PC-3 (cell line): Measurements from ENCODE around the gene CGB2. TPM values are rescaled to one million over a fixed set of nuclear protein-coding genes. Genes with fewer than 3 reads are reported as not detected.
"Not testable (repeated sequence)": the region's sequence is repeated elsewhere in the genome, so short reads cannot be mapped to it uniquely, and the experiment has no call there.

Experiments used
- ATAC-seq: fragments of 200-7000 bp; cut with Tn5 transposase; 2 replicates; pipeline ENCODE4 v1.9.1; 2020; ENCODE audit warnings: mild to moderate bottlenecking, moderate library complexity
- BruUV-seq: library from RNA; stranded (reverse); fragments of 400-500 nt; replicated peaks from 2 replicates; lab custom pipeline; 2021; lab: Mats Ljungman, UMichigan
- CTCF ChIA-PET: fragments of 300-600 bp; sonication (Branson Sonifier 250); formaldehyde crosslinking; loops from one replicate; lab custom pipeline; 2022; ENCODE audit warnings: antibody characterized with exemption; lab: Charles Lee
- POLR2A ChIA-PET: fragments of 300-600 bp; sonication (Branson Sonifier 250); formaldehyde crosslinking; loops from one replicate; lab custom pipeline; 2022; ENCODE audit warnings: antibody characterized with exemption; ENCODE audit not compliant: unreplicated experiment; lab: Charles Lee
- DNase-seq: peaks from one replicate; pipeline ENCODE4 v3.0.0-alpha.2; 2015
- H2AFZ ChIP-seq: fragments of 300-600 bp; sonication (generic); 2 replicates; pipeline ENCODE4 v1.6.0; 2016; ENCODE audit warnings: antibody characterized with exemption, low read length
- H3F3A ChIP-seq: fragments of 300-600 bp; sonication (generic); one replicate; pipeline ENCODE4 v1.6.0; 2017; ENCODE audit warnings: antibody characterized with exemption, low read length, control low read depth, mild to moderate bottlenecking; ENCODE audit not compliant: unreplicated experiment
- H3K27ac ChIP-seq: fragments of 300-600 bp; sonication (generic); 2 replicates; pipeline ENCODE4 v1.5.1; 2016; ENCODE audit warnings: mild to moderate bottlenecking, low read length
- H3K27me3 ChIP-seq: fragments of 300-600 bp; sonication (generic); 2 replicates; pipeline ENCODE4 v1.6.1; 2016; ENCODE audit warnings: low read length, mixed read lengths
- H3K36me3 ChIP-seq: fragments of 300-600 bp; sonication (generic); 2 replicates; pipeline ENCODE4 v1.6.1; 2016; ENCODE audit warnings: low read depth, mixed run types, low read length, mixed read lengths
- H3K4me1 ChIP-seq: fragments of 300-600 bp; sonication (generic); 2 replicates; pipeline ENCODE4 v1.5.1; 2016; ENCODE audit warnings: low read length; ENCODE audit not compliant: insufficient read depth
- H3K4me2 ChIP-seq: fragments of 300-600 bp; sonication (generic); 2 replicates; pipeline ENCODE4 v1.6.0; 2016; ENCODE audit warnings: low read length
- H3K4me3 ChIP-seq: fragments of 300-600 bp; sonication (generic); 2 replicates; pipeline ENCODE4 v1.5.1; 2016; ENCODE audit warnings: mild to moderate bottlenecking, low read length, mixed read lengths
- H3K79me2 ChIP-seq: fragments of 300-600 bp; sonication (generic); 2 replicates; pipeline ENCODE4 v1.6.1; 2017; ENCODE audit warnings: low read length, mixed read lengths
- H3K9ac ChIP-seq: fragments of 300-600 bp; sonication (generic); 2 replicates; pipeline ENCODE4 v1.6.0; 2016; ENCODE audit warnings: mild to moderate bottlenecking, low read length
- H3K9me2 ChIP-seq: fragments of 300-600 bp; sonication (generic); replicated peaks from 2 replicates; pipeline ENCODE4 v1.6.1; 2016; ENCODE audit warnings: mixed run types, low read length, mixed read lengths
- H3K9me3 ChIP-seq: fragments of 300-600 bp; sonication (generic); 2 replicates; pipeline ENCODE4 v1.6.1; 2016; ENCODE audit warnings: low read length, mixed read lengths
- H4K20me1 ChIP-seq: fragments of 300-600 bp; sonication (generic); 2 replicates; pipeline ENCODE4 v1.6.1; 2016; ENCODE audit warnings: low read length, mixed read lengths
- EZH2 ChIP-seq: fragments of 300-600 bp; sonication (generic); IDR thresholded peaks from one replicate; pipeline ENCODE4 v1.6.1; 2017; ENCODE audit warnings: antibody characterized with exemption, mild to moderate bottlenecking, low read length; ENCODE audit not compliant: unreplicated experiment
- EZH2phosphoT487 ChIP-seq: fragments of 300-600 bp; sonication (generic); IDR thresholded peaks from 2 replicates; pipeline ENCODE4 v1.6.1; 2018; ENCODE audit warnings: mild to moderate bottlenecking, antibody characterized with exemption, low read length, borderline replicate concordance
- intact Hi-C: fragments of 100-400 bp; cut with micrococcal nuclease; formaldehyde crosslinking; loops from 2 replicates; pipeline ENCODE4 v1.9.0; 2023
- total RNA-seq: library from RNA; depleted of rRNA; stranded (reverse); fragments of >200 nt; gene quantifications from 2 replicates; pipeline ENCODE4 v1.2.3, GENCODE V29; 2014
- TF ChIP-seq, protein P1 (sequence below): fragments of 300-600 bp; sonication (generic); conservative IDR thresholded peaks from 2 replicates; pipeline ENCODE4 v1.5.1; 2017; ENCODE audit warnings: antibody characterized with exemption, low read depth, mild to moderate bottlenecking, low read length

CGB2 gene
- total RNA-seq, 1 experiment from 2014 or later = not detected

DNA sequence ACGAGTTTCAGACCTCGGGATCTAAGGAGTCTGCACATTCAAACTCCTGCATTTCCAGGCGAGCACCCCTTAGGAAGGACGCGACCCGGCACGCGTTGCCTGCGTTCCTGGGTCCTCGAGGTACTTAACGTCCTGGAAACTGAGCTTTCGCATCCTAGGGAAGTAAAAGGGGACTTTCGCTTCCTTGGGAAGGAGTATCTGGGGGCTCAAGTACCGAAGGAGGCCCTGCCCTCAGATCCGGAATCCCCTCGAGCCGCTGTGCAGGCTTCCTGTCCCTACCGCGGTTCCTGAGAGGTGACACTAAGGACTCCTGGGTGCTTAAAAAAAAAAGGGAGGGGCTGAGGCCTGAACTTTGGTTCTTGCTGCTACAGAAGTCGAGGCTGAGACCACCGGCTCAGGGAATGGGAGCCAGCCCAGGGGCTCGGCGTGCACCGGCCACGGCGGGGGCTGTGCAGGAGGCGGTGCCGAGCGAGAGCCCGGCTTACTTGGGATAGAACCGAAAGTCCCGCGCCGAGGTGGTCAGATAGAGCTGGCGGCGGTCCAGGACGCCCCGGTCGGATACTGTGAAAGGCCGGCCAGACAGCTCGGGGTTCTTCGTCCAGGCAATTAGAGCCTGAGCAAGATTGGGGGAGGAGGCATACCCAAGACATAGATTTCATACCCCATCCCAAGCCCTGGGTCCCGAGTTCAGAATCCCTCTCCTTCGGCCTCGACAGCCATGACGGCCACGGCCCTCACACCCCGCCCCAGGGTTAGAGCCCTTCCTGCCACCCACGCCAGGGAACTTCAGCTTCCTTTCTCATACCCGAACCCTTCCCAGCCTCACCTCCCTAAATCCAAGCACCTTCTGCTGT lies 13.1 kb upstream of the CGB2 start:
- H3K9me2 ChIP-seq, H3K9me3 ChIP-seq, H3K27ac ChIP-seq, H3K79me2 ChIP-seq, H3K36me3 ChIP-seq, H3K27me3 ChIP-seq, H3F3A ChIP-seq, intact Hi-C loops, H4K20me1 ChIP-seq: not testable (repeated sequence)
- H3K4me2 ChIP-seq = peak overlapping the region; percentile 77
- peak overlapping the region; percentile 60 for H3K4me3 ChIP-seq
- H3K9ac ChIP-seq = peak overlapping the region; percentile 35
- H3K4me1 ChIP-seq = peaks cover 10% of the 10 kb centered on the region; the same call in 1 of the 2 replicates
- H2AFZ ChIP-seq = peak overlapping the region; percentile 46; the same call in 1 of the 2 replicates
- DNase-seq = peak; percentile 8
- ATAC-seq = peak; percentile 29; the same call in 1 of the 2 replicates
- TSS peak; percentile 42 for BruUV-seq
- ChIA-PET POLR2A (interaction anchor here (0.5 to 0.6 kb wide), 3 partner anchors 10 to 106 kb away, joined by 3 read pairs; no protein-coding TSS in a partner anchor), CTCF (interaction anchor here (1.1 kb wide), 1 partner anchor 79 kb away, joined by 4 read pairs; no protein-coding TSS in a partner anchor)

DNA sequence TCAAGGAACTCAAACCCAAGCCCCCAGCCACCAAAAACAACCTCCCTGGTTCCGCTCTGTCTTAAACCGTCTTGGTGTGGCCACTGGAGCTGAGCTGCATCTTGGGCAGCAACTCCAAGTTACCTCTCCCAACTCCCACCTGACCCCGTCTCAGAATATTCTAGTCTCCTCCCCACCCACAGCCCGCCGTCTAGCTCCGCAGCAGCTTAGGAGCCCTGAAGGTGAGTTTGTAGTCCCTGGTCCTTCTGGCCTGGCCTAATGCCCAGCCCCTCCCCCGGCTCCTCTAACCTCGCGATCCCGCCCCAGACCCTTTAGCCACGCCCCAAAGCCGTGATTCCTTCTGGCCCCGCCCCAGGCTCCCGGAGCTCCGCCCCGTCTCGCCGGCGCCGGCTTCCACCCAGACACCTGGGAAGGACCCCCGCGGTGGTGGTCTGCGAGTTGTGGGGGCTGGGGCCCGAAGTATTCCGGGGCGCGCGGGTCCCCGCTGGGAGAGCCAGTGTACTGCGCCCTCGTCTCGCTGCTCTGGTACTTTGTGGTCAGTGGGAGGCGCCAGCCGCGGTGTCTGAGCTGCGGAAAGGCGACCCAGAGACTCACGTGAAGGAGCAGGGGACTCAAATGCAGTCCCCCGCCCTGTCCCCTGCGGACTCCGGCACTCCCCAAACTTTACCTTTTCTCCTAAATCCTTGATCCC lies 12.3 kb upstream of the CGB2 start:
- Histone ChIP-seq H3K27ac (no peak overlapping the region), H3K4me3 (peak overlapping the region; percentile 60), H3K79me2 (no peaks in the 10 kb centered on the region), H3K9me2 (no peaks in the 10 kb centered on the region), H3K9ac (no peak overlapping the region), H4K20me1 (no peaks in the 10 kb centered on the region), H3K4me2 (peak overlapping the region; percentile 77), H3K27me3 (no peaks in the 10 kb centered on the region), H3K36me3 (no peaks in the 10 kb centered on the region), H3F3A (no peaks in the 10 kb centered on the region), H2AFZ (peak overlapping the region; percentile 30; the same call in 1 of the 2 replicates), H3K4me1 (peaks cover 10% of the 10 kb centered on the region; the same call in 1 of the 2 replicates), H3K9me3 (no peaks in the 10 kb centered on the region)
- ChIA-PET POLR2A (interaction anchor here (0.5 kb wide), 1 partner anchor 10 kb away, joined by 3 read pairs; no protein-coding TSS in a partner anchor), CTCF (no interaction called here)
- peak; percentile 55 for DNase-seq
- intact Hi-C loops = no loop called here
- TF ChIP-seq EZH2phosphoT487 = no peak
- TF ChIP-seq, protein P1, sequence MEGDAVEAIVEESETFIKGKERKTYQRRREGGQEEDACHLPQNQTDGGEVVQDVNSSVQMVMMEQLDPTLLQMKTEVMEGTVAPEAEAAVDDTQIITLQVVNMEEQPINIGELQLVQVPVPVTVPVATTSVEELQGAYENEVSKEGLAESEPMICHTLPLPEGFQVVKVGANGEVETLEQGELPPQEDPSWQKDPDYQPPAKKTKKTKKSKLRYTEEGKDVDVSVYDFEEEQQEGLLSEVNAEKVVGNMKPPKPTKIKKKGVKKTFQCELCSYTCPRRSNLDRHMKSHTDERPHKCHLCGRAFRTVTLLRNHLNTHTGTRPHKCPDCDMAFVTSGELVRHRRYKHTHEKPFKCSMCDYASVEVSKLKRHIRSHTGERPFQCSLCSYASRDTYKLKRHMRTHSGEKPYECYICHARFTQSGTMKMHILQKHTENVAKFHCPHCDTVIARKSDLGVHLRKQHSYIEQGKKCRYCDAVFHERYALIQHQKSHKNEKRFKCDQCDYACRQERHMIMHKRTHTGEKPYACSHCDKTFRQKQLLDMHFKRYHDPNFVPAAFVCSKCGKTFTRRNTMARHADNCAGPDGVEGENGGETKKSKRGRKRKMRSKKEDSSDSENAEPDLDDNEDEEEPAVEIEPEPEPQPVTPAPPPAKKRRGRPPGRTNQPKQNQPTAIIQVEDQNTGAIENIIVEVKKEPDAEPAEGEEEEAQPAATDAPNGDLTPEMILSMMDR = peak; percentile 30; the same call in 1 of the 2 replicates
- ATAC-seq = peak; percentile 49
- BruUV-seq = no TSS peak

- DNase-seq (no peak), ATAC-seq (no peak)
- Histone ChIP-seq H3K4me3 (no peak overlapping the region), H3K9ac (no peak overlapping the region), H4K20me1 (no peaks in the 10 kb centered on the region), H3K9me2 (no peaks in the 10 kb centered on the region), H3K27ac (no peak overlapping the region), H3K27me3 (no peaks in the 10 kb centered on the region), H3K36me3 (no peaks in the 10 kb centered on the region), H3F3A (no peaks in the 10 kb centered on the region), H3K9me3 (no peaks in the 10 kb centered on the region), H3K79me2 (no peaks in the 10 kb centered on the region), H3K4me1 (peaks cover 10% of the 10 kb centered on the region; the same call in 1 of the 2 replicates), H3K4me2 (no peak overlapping the region), H2AFZ (no peak overlapping the region)
- ChIA-PET POLR2A (no interaction called here), CTCF (no interaction called here)
- TF ChIP-seq EZH2 = no peak
- TF ChIP-seq EZH2phosphoT487 = no peak
- TF ChIP-seq, protein P1 = no peak
- intact Hi-C loops = no loop called here
- no TSS peak for BruUV-seq
These were observed 11.3 kb upstream of the CGB2 start for GRCh38 chr19:49020342-49020741.
